Activated B cell treated with CpG ODN at 0.5 μM for 24 hours (primary cell): ENCODE measurements around the gene EYS. TPM values are rescaled to one million over a fixed set of nuclear protein-coding genes. Genes with fewer than 3 reads are reported as not detected.

Experiments
- ATAC-seq: fragments of 200-7000 bp; cut with Tn5 transposase; one replicate; pipeline ENCODE4 v1.10.0; 2021; ENCODE audit warnings: low read depth, mild to moderate bottlenecking, moderate library complexity
- CTCF ChIA-PET: fragments of 350-600 bp; sonication (Branson Sonifier 250); formaldehyde crosslinking; loops from one replicate; lab custom pipeline; 2021; ENCODE audit warnings: antibody characterized with exemption; lab: Charles Lee
- POLR2A ChIA-PET: fragments of 350-600 bp; sonication (Branson Sonifier 250); formaldehyde crosslinking; loops from one replicate; lab custom pipeline; 2021; ENCODE audit warnings: antibody characterized with exemption; lab: Charles Lee
- DNase-seq: peaks from one replicate; pipeline ENCODE4 v3.0.0; 2022
- H3K27ac Mint-ChIP-seq: one replicate; pipeline ENCODE4 v1.8.0; 2020; ENCODE audit warnings: mixed read lengths
- H3K27me3 Mint-ChIP-seq: one replicate; pipeline ENCODE4 v1.8.0; 2021; ENCODE audit warnings: mixed read lengths
- H3K36me3 Mint-ChIP-seq: one replicate; pipeline ENCODE4 v1.8.0; 2021; ENCODE audit warnings: low read depth, mixed read lengths
- H3K4me1 Mint-ChIP-seq: one replicate; pipeline ENCODE4 v1.8.0; 2021; ENCODE audit warnings: mixed read lengths
- H3K4me3 Mint-ChIP-seq: one replicate; pipeline ENCODE4 v1.8.0; 2020; ENCODE audit warnings: mild to moderate bottlenecking, mixed read lengths
- H3K9me3 Mint-ChIP-seq: one replicate; pipeline ENCODE4 v1.8.0; 2020; ENCODE audit warnings: mixed read lengths
- CTCF ChIP-seq: fragments of 200-600 bp; IDR thresholded peaks from one replicate; pipeline ENCODE4 v1.8.0; 2022; ENCODE audit warnings: antibody characterized with exemption, mild to moderate bottlenecking
- intact Hi-C: fragments of 100-400 bp; cut with micrococcal nuclease; formaldehyde crosslinking; loops from one replicate; pipeline ENCODE4 v1.15.1; 2024
- total RNA-seq: library from RNA; stranded (reverse); gene quantifications from 2 replicates; pipeline ENCODE4 v1.2.3, GENCODE V29; 2022

Gene EYS
- total RNA-seq, 1 donor from 2014 or later = not detected

GRCh38 chr6:64908104-64908503, 798.9 kb downstream of the EYS start:
- Mint-ChIP-seq H3K36me3 (no peaks in the 10 kb centered on the region), H3K27me3 (no peaks in the 10 kb centered on the region), H3K4me3 (no peak overlapping the region), H3K9me3 (peaks cover 8% of the 10 kb centered on the region), H3K27ac (no peak overlapping the region), H3K4me1 (no peaks in the 10 kb centered on the region)
- TF ChIP-seq CTCF = no peak
- ATAC-seq (no peak), DNase-seq (no peak)
- CTCF ChIA-PET = no interaction called here
- intact Hi-C loops = no loop called here
- POLR2A ChIA-PET = no interaction called here

GRCh38 chr6:64904616-64905015, 802.4 kb downstream of the EYS start:
- no peaks in the 10 kb centered on the region for H3K4me1 Mint-ChIP-seq
- intact Hi-C loops = no loop called here
- ChIA-PET POLR2A (no interaction called here), CTCF (no interaction called here)
- no peaks in the 10 kb centered on the region for H3K27me3 Mint-ChIP-seq
- peaks cover 6% of the 10 kb centered on the region for H3K9me3 Mint-ChIP-seq
- no peak for DNase-seq
- H3K4me3 Mint-ChIP-seq = no peak overlapping the region
- no peaks in the 10 kb centered on the region for H3K36me3 Mint-ChIP-seq
- H3K27ac Mint-ChIP-seq = no peak overlapping the region
- TF ChIP-seq CTCF = no peak
- ATAC-seq = no peak

GRCh38 chr6:64902596-64902995, 804.4 kb downstream of the EYS start:
- intact Hi-C loops = no loop called here
- POLR2A ChIA-PET = no interaction called here
- Mint-ChIP-seq H3K4me1 (no peaks in the 10 kb centered on the region), H3K36me3 (no peaks in the 10 kb centered on the region), H3K27ac (no peak overlapping the region), H3K4me3 (no peak overlapping the region), H3K9me3 (peaks cover 9% of the 10 kb centered on the region), H3K27me3 (no peaks in the 10 kb centered on the region)
- no peak for ATAC-seq
- CTCF ChIA-PET = no interaction called here
- DNase-seq = no peak
- TF ChIP-seq CTCF = no peak

GRCh38 chr6:64896939-64897338, 810.1 kb downstream of the EYS start:
- no peak for DNase-seq
- Mint-ChIP-seq H3K4me1 (no peaks in the 10 kb centered on the region), H3K4me3 (no peak overlapping the region), H3K27me3 (no peaks in the 10 kb centered on the region), H3K9me3 (peaks cover 4% of the 10 kb centered on the region), H3K36me3 (no peaks in the 10 kb centered on the region), H3K27ac (no peak overlapping the region)
- ChIA-PET POLR2A (no interaction called here), CTCF (no interaction called here)
- TF ChIP-seq CTCF = no peak
- no peak for ATAC-seq
- intact Hi-C loops = no loop called here

- no peaks in the 10 kb centered on the region for H3K36me3 Mint-ChIP-seq
- DNase-seq (no peak), ATAC-seq (no peak)
- TF ChIP-seq CTCF = no peak
- CTCF ChIA-PET = no interaction called here
- H3K27ac Mint-ChIP-seq = no peak overlapping the region
- no peaks in the 10 kb centered on the region for H3K4me1 Mint-ChIP-seq
- no peak overlapping the region for H3K4me3 Mint-ChIP-seq
- H3K9me3 Mint-ChIP-seq = peaks cover 4% of the 10 kb centered on the region
- intact Hi-C loops = no loop called here
- POLR2A ChIA-PET = no interaction called here
- no peaks in the 10 kb centered on the region for H3K27me3 Mint-ChIP-seq
These were observed 811.1 kb downstream of the EYS start for GRCh38 chr6:64895945-64896344.
